K562 (cell line): ENCODE results near the gene DACT3. TPM values are rescaled to one million over a fixed set of nuclear protein-coding genes. Genes with fewer than 3 reads are reported as not detected.

Experiments used
- CEBPZ ChIP-seq: fragments of 150-350 bp; IDR thresholded peaks from 2 replicates; pipeline ENCODE4 v1.6.1; 2014; ENCODE audit warnings: low read depth, mild to moderate bottlenecking, low read length, borderline replicate concordance
- CREB1 ChIP-seq, 2 experiments: sonication (generic) in 1 of 2; formaldehyde crosslinking in 1 of 2; IDR thresholded peaks; 2 replicates each; pipeline versions ENCODE4 v1.6.1 to v1.8.0; 2012 to 2022; ENCODE audit warnings: inconsistent platforms in 1 of 2, mild to moderate bottlenecking in 1 of 2, missing genetic modification reagents in 1 of 2, moderate library complexity in 1 of 2
- FOXK1 ChIP-seq: sonication (generic); formaldehyde crosslinking; IDR thresholded peaks from 2 replicates; pipeline ENCODE4 v1.8.0; 2022; ENCODE audit warnings: missing genetic modification reagents, mild to moderate bottlenecking, borderline replicate concordance
- GATAD2A ChIP-seq: fragments of 450-650 bp; IDR thresholded peaks from 2 replicates; pipeline ENCODE4 v1.6.1; 2017
- NKRF ChIP-seq: fragments of 450-650 bp; IDR thresholded peaks from 2 replicates; pipeline ENCODE4 v1.6.1; 2016; ENCODE audit warnings: borderline replicate concordance
- SOX6 ChIP-seq: fragments of 450-650 bp; IDR thresholded peaks from 2 replicates; pipeline ENCODE4 v1.6.1; 2014; ENCODE audit warnings: mild to moderate bottlenecking
- SREBF1 ChIP-seq: fragments of 150-350 bp; IDR thresholded peaks from 2 replicates; pipeline ENCODE4 v1.6.1; 2014; ENCODE audit warnings: antibody characterized with exemption, low read depth, low read length, borderline replicate concordance
- XRCC5 ChIP-seq: fragments of 200-400 bp; formaldehyde crosslinking; IDR thresholded peaks from 2 replicates; pipeline ENCODE4 v1.6.1; 2017; ENCODE audit warnings: low read depth, mild to moderate bottlenecking, low read length
- ZNF551 ChIP-seq: fragments of 250-450 bp; sonication (Bioruptor Pico); IDR thresholded peaks from 2 replicates; pipeline ENCODE4 v1.5.0; 2021; ENCODE audit warnings: mild to moderate bottlenecking, moderate library complexity
- polyA plus RNA-seq, 8 experiments: library from polyadenylated mRNA; depleted of rRNA in 4 of 8; stranded (reverse) in 5 of 8; unstranded in 3 of 8; fragments of >200 nt; fragmentation: Nextera tagmentation in 2 of 8; fragmentation: Illumina TruSeq in 1 of 8; extraction: Ambion mirVana in 2 of 8; extraction: Trizol in 1 of 8; gene quantifications; 2 replicates each; pipeline versions ENCODE4 v1.2.1 to v1.2.3, GENCODE V29; 2011 to 2014; ENCODE audit warnings: inconsistent platforms in 1 of 8, missing spikeins in 1 of 8
- total RNA-seq, 7 experiments: library from RNA; depleted of rRNA in 6 of 7; stranded (reverse); fragments of >200 nt in 6 of 7; fragmentation: Illumina TruSeq in 2 of 7; extraction: Trizol in 2 of 7; gene quantifications; 2 replicates each; pipeline versions ENCODE4 v1.2.1 to v1.2.3, GENCODE V29; 2011 to 2021; ENCODE audit warnings: low replicate concordance in 1 of 7

DACT3 gene
- total and polyA plus RNA-seq, 9 of the 15 experiments (the other 6 are each of a cell fraction or from before 2014, with no cell fraction given): 0.67 to 6.5 (median 3.5) TPM

- no peak for TF ChIP-seq CEBPZ
- TF ChIP-seq CREB1 (IDR thresholded peaks at IDR 0.05): no peak
- no peak for TF ChIP-seq CREB1 (CRISPR knock-in tag; IDR thresholded peaks at IDR 0.05)
- TF ChIP-seq SREBF1: no peak
- no peak for TF ChIP-seq SOX6
- TF ChIP-seq XRCC5: no peak
- TF ChIP-seq ZNF551 (CRISPR knock-in tag): no peak
- peak; percentile 82 for TF ChIP-seq GATAD2A
- TF ChIP-seq NKRF: no peak
- TF ChIP-seq FOXK1: no peak
- TF ChIP-seq, all 486 proteins: peak for 24
These were observed 35.9 kb downstream of the DACT3 start, which contains the start of gene PTGIR (continued) for GRCh38 chr19:46624958-46625661.
